K562 (cell line): Measurements from ENCODE around the gene COL11A2. TPM values are rescaled to one million over a fixed set of nuclear protein-coding genes. Genes with fewer than 3 reads are reported as not detected.

Source experiments
- ATF6 ChIP-seq: sonication (generic); formaldehyde crosslinking; IDR thresholded peaks from 2 replicates; pipeline ENCODE4 v1.4.0; 2020; ENCODE audit warnings: mild to moderate bottlenecking, missing genetic modification reagents
- CTCF ChIP-seq, 3 experiments: IDR thresholded peaks in 2 of 3; conservative IDR thresholded peaks in 1 of 3; 2 replicates each; pipeline ENCODE4 v1.5.1; 2011 to 2012; ENCODE audit warnings: low read length in 3 of 3, mild to moderate bottlenecking in 3 of 3, control low read depth in 2 of 3, improper control_type of control experiment in 1 of 3, inconsistent platforms in 1 of 3, low read depth in 1 of 3, mixed read lengths in 1 of 3, moderate library complexity in 1 of 3; ENCODE audit not compliant: insufficient read depth in 2 of 3
- RAD21 ChIP-seq, 2 experiments: fragments of 250-450 bp in 1 of 2; fragments of 450-650 bp in 1 of 2; sonication (Bioruptor Pico) in 1 of 2; formaldehyde crosslinking in 1 of 2; IDR thresholded peaks in 1 of 2; conservative IDR thresholded peaks in 1 of 2; 2 replicates each; pipeline versions ENCODE4 v1.4.0 to v1.8.0; 2020 to 2022; ENCODE audit warnings: mild to moderate bottlenecking in 2 of 2, moderate library complexity in 1 of 2
- REST ChIP-seq, 2 experiments: fragments of 450-650 bp; formaldehyde crosslinking in 1 of 2; IDR thresholded peaks; 2 replicates each; pipeline versions ENCODE4 v1.4.0 to v1.6.1; 2014 to 2020; ENCODE audit warnings: mild to moderate bottlenecking in 2 of 2, borderline replicate concordance in 1 of 2, low read depth in 1 of 2
- STAT6 ChIP-seq: sonication (generic); formaldehyde crosslinking; IDR thresholded peaks from 2 replicates; pipeline ENCODE4 v1.8.1; 2023; ENCODE audit warnings: mild to moderate bottlenecking, missing genetic modification reagents
- TEAD4 ChIP-seq, 2 experiments: sonication (generic) in 1 of 2; formaldehyde crosslinking in 1 of 2; IDR thresholded peaks; 2 replicates each; pipeline versions ENCODE4 v1.6.1 to v1.8.0; 2012 to 2022; ENCODE audit warnings: borderline replicate concordance in 1 of 2, inconsistent platforms in 1 of 2, low read length in 1 of 2, mild to moderate bottlenecking in 1 of 2, missing genetic modification reagents in 1 of 2
- TFAP4 ChIP-seq: sonication (generic); formaldehyde crosslinking; IDR thresholded peaks from 2 replicates; pipeline ENCODE4 v1.8.0; 2022; ENCODE audit warnings: missing genetic modification reagents, mild to moderate bottlenecking, moderate library complexity, borderline replicate concordance
- polyA plus RNA-seq, 8 experiments: library from polyadenylated mRNA; depleted of rRNA in 4 of 8; stranded (reverse) in 5 of 8; unstranded in 3 of 8; fragments of >200 nt; fragmentation: Nextera tagmentation in 2 of 8; fragmentation: Illumina TruSeq in 1 of 8; extraction: Ambion mirVana in 2 of 8; extraction: Trizol in 1 of 8; gene quantifications; 2 replicates each; pipeline versions ENCODE4 v1.2.1 to v1.2.3, GENCODE V29; 2011 to 2014; ENCODE audit warnings: inconsistent platforms in 1 of 8, missing spikeins in 1 of 8
- total RNA-seq, 7 experiments: library from RNA; depleted of rRNA in 6 of 7; stranded (reverse); fragments of >200 nt in 6 of 7; fragmentation: Illumina TruSeq in 2 of 7; extraction: Trizol in 2 of 7; gene quantifications; 2 replicates each; pipeline versions ENCODE4 v1.2.1 to v1.2.3, GENCODE V29; 2011 to 2021; ENCODE audit warnings: low replicate concordance in 1 of 7

COL11A2 gene
- total and polyA plus RNA-seq, 9 of the 15 experiments (the other 6 are each of a cell fraction or from before 2014, with no cell fraction given), result 0.04 to 0.35 (median 0.09) TPM; not detected in 1

GRCh38 chr6:33195304-33196165 lies 3.3 kb upstream of the COL11A2 start (continued):
- TF ChIP-seq REST (IDR thresholded peaks at IDR 0.05; ENCODE audit: borderline replicate concordance) (peak; percentile 97), REST (CRISPR knock-in tag; IDR thresholded peaks at IDR 0.05; ENCODE audit: low read depth) (peak; percentile 81), ATF6 (CRISPR knock-in tag) (no peak), TFAP4 (CRISPR knock-in tag) (no peak; the same call in 1 of the 2 replicates), TEAD4 (IDR thresholded peaks at IDR 0.05; ENCODE audit: low read length) (no peak), TEAD4 (CRISPR knock-in tag; IDR thresholded peaks at IDR 0.05; ENCODE audit: borderline replicate concordance) (0 out of 2 replicates have a peak, but pooled peaks have one; percentile 42), STAT6 (CRISPR knock-in tag) (no peak), CTCF (IDR thresholded peaks at IDR 0.05 in 2 of 3, conservative IDR thresholded peaks at IDR 0.05 in 1 of 3; ENCODE audit: insufficient read depth in 2 of 3, low read depth in 1 of 3, low read length in 3 of 3) (no peak), RAD21 (CRISPR knock-in tag; conservative IDR thresholded peaks at IDR 0.05 in 1 of 2, IDR thresholded peaks at IDR 0.05 in 1 of 2) (no peak)
